Measurements from ENCODE around the gene CHRM5. TPM values are rescaled to one million over a fixed set of nuclear protein-coding genes. Genes with fewer than 3 reads are reported as not detected.
"Not testable (repeated sequence)": the region's sequence is repeated elsewhere in the genome, so short reads cannot be mapped to it uniquely, and the experiment has no call there.

CHRM5 gene
- total RNA-seq, 1 donor from 2014 or later: 0.20 TPM

DNA sequence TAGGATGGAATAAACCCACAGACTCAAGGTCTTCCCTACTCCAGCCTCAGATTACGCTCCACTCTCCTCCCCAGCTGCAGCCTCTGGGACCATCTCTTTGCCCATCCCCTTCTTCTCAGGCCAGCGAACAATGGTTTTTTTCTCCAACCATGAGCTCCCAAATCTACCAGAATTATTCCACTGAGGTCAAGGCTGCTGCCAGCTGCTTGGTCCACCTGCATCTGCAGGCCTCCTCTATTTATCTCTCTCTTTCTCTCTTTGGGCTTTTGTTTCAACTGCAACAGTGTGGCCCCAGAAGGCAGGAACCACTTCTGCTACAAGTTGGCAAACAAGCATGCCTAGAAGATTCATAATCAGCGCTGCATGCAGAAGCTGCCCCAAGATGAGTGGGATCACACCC lies 19.1 kb downstream of the CHRM5 start:
- DNase-seq (ENCODE audit: low read depth in 2 of 2): no peak

DNA sequence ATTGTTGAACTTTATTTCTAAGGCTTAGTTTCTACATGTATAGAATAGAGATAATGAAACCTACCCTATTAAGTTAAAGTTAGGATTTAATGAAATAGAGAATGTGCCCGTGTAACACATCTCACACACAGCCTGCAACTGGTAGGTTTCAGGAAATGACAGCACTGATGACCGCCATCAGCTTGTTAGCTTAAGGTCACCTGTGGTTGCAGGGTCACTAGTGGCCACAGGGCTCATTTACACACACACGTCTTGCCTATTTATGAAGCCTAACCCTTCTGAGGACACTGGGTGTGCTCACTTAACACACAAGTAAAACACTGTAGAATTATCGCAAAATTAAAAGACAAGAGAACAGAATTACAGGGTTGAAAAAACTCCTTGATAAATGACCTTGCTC lies 20.1 kb downstream of the CHRM5 start:
- DNase-seq (ENCODE audit: low read depth in 2 of 2): peak; percentile 45 to 60

- peak; percentile 52 to 74 for DNase-seq (ENCODE audit: low read depth in 2 of 2)
These were observed 25.8 kb downstream of the CHRM5 start for GRCh38 chr15:33994005-33994615.

DNA sequence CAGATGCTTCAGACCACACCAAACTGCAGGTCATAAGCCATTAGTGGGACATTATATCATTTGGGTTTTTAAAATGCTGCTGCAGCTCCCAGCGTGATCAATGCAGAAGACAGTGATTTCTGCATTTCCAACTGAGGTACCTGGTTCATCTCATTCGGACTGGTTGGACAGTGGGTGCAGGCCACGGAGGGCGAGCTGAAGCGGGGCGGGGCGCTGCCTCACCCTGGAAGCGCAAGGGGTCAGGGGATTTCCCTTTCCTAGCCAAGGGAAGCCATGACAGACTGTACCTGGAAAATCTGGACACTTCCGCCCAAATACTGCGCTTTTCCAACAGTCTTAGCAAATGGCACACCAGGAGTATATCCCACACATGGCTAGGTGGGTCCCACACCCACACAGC lies 27.4 kb downstream of the CHRM5 start:
- DNase-seq (ENCODE audit: low read depth in 2 of 2): not testable (repeated sequence)

GRCh38 chr15:34001536-34001935 lies 33.2 kb downstream of the CHRM5 start:
- DNase-seq (ENCODE audit: low read depth in 2 of 2): peak; percentile 2 to 70

GRCh38 chr15:34006381-34006780 lies 38.1 kb downstream of the CHRM5 start:
- no peak for DNase-seq (ENCODE audit: low read depth in 2 of 2)

DNA sequence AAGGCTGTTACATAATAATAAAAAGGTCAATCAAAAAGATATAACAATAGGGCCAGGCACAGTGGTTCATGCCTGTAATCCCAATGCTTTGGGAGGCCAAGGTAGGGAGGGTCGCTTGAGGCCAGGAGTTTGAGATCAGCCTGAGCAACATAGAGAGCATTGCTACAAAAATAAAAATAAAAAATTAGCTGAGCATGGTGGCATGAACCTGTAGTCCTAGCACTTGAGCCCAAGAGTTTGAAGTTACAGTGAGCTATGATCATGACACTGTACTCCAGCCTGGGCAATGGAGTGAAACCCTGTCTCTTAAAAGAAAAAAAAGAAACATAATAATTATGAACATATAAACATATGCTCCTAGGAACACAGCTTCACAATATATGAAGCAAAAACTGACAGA lies 41.4 kb downstream of the CHRM5 start:
- no peak for DNase-seq (ENCODE audit: low read depth in 2 of 2)

- DNase-seq (ENCODE audit: low read depth in 2 of 2): no peak
These were observed 42.6 kb downstream of the CHRM5 start for GRCh38 chr15:34010921-34011320.

DNA sequence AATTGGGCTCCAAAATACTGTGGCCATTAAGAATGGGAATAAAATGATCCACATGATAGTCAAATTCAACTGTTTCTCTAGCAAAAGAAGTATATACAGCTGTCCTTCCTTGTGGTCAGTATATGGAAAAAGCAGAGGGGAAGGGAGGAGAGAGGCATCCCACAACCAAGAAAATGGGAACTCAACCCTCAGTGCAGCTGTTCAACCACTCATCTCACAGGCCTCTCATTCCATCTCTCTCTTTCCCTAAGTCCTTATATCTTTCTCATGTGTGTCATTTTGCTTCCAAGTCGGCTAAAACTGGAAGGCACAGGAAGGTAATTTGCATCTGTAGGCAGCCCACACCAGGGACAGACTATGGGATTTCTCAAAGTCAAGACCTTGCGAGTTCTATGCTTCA lies 43.2 kb downstream of the CHRM5 start:
- no peak for DNase-seq (ENCODE audit: low read depth in 2 of 2)

- DNase-seq (ENCODE audit: low read depth in 2 of 2): no peak
These were observed 44.2 kb downstream of the CHRM5 start for GRCh38 chr15:34012461-34013028.

DNA sequence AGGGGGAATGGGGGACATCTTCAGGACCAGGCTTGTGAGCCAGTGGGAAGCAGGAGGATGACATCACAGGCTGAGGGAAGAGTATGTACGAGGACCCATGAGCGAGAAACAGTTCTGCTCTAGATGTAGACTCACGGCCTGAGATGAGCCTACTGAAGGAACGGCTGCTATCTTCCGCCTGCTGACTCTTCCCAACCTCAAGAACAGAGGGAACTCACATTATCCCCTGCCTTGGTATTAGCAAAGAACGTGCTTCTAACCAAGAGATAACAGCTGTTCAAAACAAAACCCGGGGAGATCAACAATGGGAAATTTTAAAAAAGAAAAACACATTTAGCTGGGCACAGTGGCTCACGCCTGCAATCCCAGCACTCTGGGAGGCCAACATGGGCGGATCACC lies 45.4 kb downstream of the CHRM5 start:
- no peak for DNase-seq (ENCODE audit: low read depth in 2 of 2)

DNA sequence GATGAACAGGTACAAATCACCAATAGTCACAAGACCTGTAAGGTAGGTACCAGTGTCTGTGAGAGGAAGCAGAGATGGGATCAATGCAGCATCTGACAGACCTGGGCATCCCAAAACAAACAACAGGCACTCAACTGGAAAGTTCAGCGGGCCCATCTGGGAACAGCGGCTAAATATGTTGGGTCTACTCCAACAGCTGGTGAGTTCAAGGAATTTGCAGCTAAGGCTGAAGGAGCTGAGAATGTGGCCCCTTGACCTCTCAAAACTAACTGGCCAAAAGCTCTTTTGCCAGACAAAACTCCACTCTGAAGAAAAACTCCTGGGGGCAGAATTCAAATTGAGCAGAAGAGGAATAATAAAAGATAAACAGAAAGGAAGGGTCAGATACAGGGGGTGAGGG lies 46.3 kb downstream of the CHRM5 start:
- no peak for DNase-seq (ENCODE audit: low read depth in 2 of 2)

DNA sequence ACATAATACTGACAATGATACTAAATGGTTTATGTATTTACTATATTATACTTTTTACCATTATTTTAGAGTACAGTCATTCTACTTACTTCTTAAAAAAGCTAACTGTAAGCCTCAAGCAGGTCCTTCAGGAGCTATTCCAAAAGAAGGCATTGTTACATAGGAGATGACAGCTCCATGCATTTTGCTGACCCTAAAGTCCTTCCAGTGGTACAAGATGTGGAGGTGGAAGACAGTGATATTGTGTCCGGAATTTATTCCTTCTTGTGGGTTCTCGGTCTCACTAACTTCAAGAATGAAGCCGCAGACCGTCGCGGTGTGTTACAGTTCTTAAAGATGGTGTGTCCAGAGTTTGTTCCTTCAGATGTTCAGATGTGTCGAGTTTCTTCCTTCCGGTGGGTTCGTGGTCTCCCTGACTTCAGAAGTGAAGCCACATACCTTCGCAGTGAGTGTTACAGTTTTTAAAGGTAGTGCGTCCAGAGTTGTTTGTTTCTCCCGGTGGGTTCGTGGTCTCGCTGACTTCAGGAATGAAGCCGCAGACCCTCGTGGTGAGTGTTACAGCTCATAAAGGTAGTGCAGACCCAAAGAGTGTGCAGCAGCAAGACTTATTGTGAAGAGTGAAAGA lies 49.8 kb downstream of the CHRM5 start:
- no peak for DNase-seq (ENCODE audit: low read depth in 2 of 2)

GRCh38 chr15:34018738-34019137 lies 50.4 kb downstream of the CHRM5 start:
- DNase-seq (ENCODE audit: low read depth in 2 of 2): not testable (repeated sequence)

DNA sequence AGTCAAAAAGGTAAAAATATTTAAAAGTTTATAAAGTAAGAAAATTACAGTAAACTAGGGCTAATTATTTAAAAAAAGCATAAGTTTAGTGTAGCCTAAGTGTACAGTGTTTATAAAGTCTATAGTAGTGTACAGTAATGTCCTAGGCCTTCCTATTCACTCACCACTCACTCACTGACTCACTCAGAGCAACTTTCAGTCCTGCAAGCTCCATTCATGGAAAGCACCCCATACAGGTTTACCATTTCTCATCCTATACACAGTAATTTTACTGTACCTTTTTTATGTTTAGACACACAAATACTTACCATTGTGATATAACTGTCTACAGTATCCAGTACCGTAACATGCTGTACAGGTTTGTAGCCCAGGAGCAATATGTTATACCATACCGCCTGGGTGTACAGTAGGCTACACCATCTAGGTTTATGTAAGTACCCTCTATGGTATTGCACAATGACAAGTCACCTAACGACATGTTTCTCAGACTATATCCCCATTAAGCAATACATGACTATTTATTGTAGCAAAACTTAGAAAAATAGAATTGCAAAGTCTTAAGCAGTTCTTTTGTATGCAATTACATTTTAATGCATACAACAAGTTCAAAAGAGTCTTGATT lies 51.2 kb downstream of the CHRM5 start:
- DNase-seq (ENCODE audit: low read depth in 2 of 2): no peak

- DNase-seq (ENCODE audit: low read depth in 2 of 2): no peak
These were observed 55.6 kb downstream of the CHRM5 start for GRCh38 chr15:34023907-34024306.

- no peak for DNase-seq (ENCODE audit: low read depth in 2 of 2)
These were observed 57.0 kb downstream of the CHRM5 start for GRCh38 chr15:34025252-34025651.

- no peak for DNase-seq (ENCODE audit: low read depth in 2 of 2)
These were observed 59.3 kb downstream of the CHRM5 start for GRCh38 chr15:34027606-34028005.

- DNase-seq (ENCODE audit: low read depth in 2 of 2): no peak
These were observed 63.9 kb downstream of the CHRM5 start for GRCh38 chr15:34031987-34032760.

DNA sequence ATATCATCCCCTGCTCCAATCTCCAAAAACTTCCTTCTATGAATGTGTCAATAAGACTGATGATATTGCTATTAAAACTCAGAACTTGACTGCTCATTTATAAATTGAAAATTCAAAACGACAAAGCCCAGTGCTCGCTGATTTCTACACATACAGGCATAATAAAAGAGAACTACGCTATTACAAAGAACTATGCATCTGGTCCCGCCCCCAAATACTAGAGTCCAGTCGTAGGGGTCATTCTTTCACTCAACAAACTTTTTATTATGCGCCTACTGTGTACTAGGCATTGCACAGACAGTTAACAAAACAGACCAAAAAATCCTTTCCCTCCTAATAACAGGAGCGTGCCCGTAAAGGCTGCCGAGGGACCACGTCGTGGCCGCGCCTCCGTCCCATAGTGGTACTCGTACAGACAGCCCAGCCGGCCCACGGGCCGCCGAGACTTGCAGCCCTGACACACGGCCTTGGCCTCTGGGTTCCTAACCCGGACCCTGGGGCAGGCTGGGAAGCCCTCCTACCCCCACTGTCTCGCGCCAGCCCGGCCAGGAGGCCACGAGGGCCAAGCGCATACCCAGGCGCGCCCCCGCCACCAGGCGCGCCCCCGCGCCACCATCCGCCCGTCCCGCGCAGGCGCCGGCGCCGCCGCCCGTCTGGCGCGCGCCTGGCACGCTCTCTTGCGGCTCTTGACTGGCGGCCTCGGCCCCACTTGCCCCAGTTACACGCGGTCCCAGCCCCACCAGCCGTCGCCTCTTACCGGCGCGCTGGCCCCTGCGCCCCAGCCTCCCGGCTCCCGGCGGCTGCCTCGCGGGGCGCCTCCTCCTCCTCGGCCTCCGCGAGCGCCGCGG lies 70.0 kb downstream of the CHRM5 start:
- DNase-seq (ENCODE audit: low read depth in 2 of 2): peak; percentile 81 to 84
